Loucy (cell line): Measurements from ENCODE around the gene AACS.

Experiments
- H2AFZ ChIP-seq: fragments of 200-600 bp; sonication (generic); 2 replicates; pipeline ENCODE4 v1.6.0; 2016; ENCODE audit warnings: antibody characterized with exemption, mild to moderate bottlenecking, low read length, moderate library complexity
- H3F3A ChIP-seq: fragments of 200-600 bp; 2 replicates; pipeline ENCODE4 v1.6.0; 2016; ENCODE audit warnings: antibody characterized with exemption, low read depth, mild to moderate bottlenecking
- H3K27me3 ChIP-seq: fragments of 200-600 bp; sonication (generic); 2 replicates; pipeline ENCODE4 v1.6.1; 2014; ENCODE audit warnings: low read length, mild to moderate bottlenecking; ENCODE audit not compliant: insufficient read depth, poor library complexity, severe bottlenecking
- H3K36me3 ChIP-seq: fragments of 200-600 bp; sonication (generic); 2 replicates; pipeline ENCODE4 v1.6.1; 2016; ENCODE audit warnings: low read length; ENCODE audit not compliant: insufficient read depth
- H3K4me1 ChIP-seq: fragments of 200-600 bp; sonication (generic); 2 replicates; pipeline ENCODE4 v1.5.1; 2014; ENCODE audit warnings: low read length, mild to moderate bottlenecking; ENCODE audit not compliant: insufficient read depth, poor library complexity, severe bottlenecking
- H3K4me2 ChIP-seq: fragments of 200-600 bp; sonication (generic); 2 replicates; pipeline ENCODE4 v1.6.0; 2014; ENCODE audit warnings: antibody characterized with exemption, low read length, low read depth, mild to moderate bottlenecking; ENCODE audit not compliant: poor library complexity, severe bottlenecking
- H3K4me3 ChIP-seq: fragments of 200-600 bp; sonication (generic); 2 replicates; pipeline ENCODE4 v1.5.1; 2014; ENCODE audit warnings: low read length, mild to moderate bottlenecking, mixed read lengths; ENCODE audit not compliant: poor library complexity, severe bottlenecking
- H3K79me2 ChIP-seq: fragments of 200-600 bp; sonication (generic); 2 replicates; pipeline ENCODE4 v1.6.1; 2014; ENCODE audit warnings: low read length; ENCODE audit not compliant: insufficient read depth
- H3K9ac ChIP-seq: fragments of 200-600 bp; sonication (generic); 2 replicates; pipeline ENCODE4 v1.6.0; 2014; ENCODE audit warnings: mild to moderate bottlenecking, low read depth, low read length, moderate library complexity; ENCODE audit not compliant: poor library complexity, severe bottlenecking
- H3K9me2 ChIP-seq: fragments of 200-600 bp; sonication (generic); replicated peaks from 2 replicates; pipeline ENCODE4 v1.6.1; 2016; ENCODE audit warnings: low read depth, low read length, mixed read lengths
- H3K9me3 ChIP-seq: fragments of 200-600 bp; sonication (generic); 2 replicates; pipeline ENCODE4 v1.6.1; 2014; ENCODE audit warnings: mild to moderate bottlenecking, antibody characterized with exemption, low read length, low read depth; ENCODE audit not compliant: insufficient read depth
- H4K20me1 ChIP-seq: fragments of 200-600 bp; sonication (generic); 2 replicates; pipeline ENCODE4 v1.6.0; 2014; ENCODE audit warnings: antibody characterized with exemption, low read length, mild to moderate bottlenecking; ENCODE audit not compliant: insufficient read depth, poor library complexity, severe bottlenecking
- CTCF ChIP-seq: fragments of 200-600 bp; sonication (generic); conservative IDR thresholded peaks from 2 replicates; pipeline ENCODE4 v1.5.1; 2014; ENCODE audit warnings: mild to moderate bottlenecking, antibody characterized with exemption, low read length
- EZH2phosphoT487 ChIP-seq: fragments of 200-600 bp; IDR thresholded peaks from 2 replicates; pipeline ENCODE4 v1.6.1; 2018; ENCODE audit warnings: antibody characterized with exemption, mild to moderate bottlenecking, moderate library complexity, borderline replicate concordance

AACS gene

DNA sequence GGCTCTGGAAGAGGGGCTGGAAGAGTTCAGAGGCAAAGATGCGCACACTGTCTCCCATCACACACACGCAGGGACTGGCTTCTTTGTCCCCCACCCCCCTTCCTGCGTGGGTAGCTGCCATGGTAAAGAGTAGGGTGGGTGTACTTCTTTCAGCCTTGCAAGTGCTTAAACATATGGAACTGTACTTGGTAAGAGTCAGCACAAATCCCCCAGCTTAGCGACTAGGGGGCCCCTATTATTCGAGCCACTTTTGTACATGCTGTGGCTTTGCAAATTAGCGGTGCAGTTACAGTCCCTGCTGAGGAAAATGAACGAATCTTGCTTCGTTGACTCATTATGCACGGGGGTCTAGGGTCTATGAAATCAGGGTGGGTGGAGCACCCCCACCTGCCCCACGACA is 123.8 kb downstream of the AACS start:
- no peak overlapping the region for H3K4me3 ChIP-seq
- no peaks in the 10 kb centered on the region for H3K79me2 ChIP-seq
- no peak overlapping the region for H3K4me2 ChIP-seq
- H3K9ac ChIP-seq: no peak overlapping the region
- H3K9me2 ChIP-seq: no peaks in the 10 kb centered on the region
- no peaks in the 10 kb centered on the region for H4K20me1 ChIP-seq
- no peaks in the 10 kb centered on the region for H3F3A ChIP-seq
- no peaks in the 10 kb centered on the region for H3K27me3 ChIP-seq
- H3K9me3 ChIP-seq: no peaks in the 10 kb centered on the region
- TF ChIP-seq EZH2phosphoT487: no peak
- no peak for TF ChIP-seq CTCF
- H3K4me1 ChIP-seq: no peaks in the 10 kb centered on the region
- no peaks in the 10 kb centered on the region for H3K36me3 ChIP-seq
- H2AFZ ChIP-seq: no peak overlapping the region

DNA sequence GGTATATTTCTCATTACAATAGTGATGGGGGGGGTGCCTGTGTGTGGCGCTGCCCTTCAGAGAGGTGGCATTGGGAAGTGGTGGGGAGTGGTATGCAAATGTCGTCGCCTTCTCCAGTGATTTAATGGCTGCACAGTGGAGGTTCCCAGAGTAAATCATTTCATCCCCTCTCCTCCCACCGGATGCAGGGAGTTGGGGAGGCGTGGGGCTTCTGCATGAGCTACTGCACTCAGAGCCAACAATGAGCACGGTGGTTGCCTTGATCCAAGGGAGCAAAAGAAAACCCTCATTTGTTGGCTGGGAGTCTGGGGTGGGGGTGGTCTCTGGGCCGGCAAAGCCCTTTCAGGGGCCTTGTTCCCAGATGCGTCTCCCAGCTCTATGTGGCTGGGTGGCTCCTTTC is 124.3 kb downstream of the AACS start:
- Histone ChIP-seq H3K4me3 (no peak overlapping the region), H3F3A (no peaks in the 10 kb centered on the region), H3K9me3 (no peaks in the 10 kb centered on the region), H3K36me3 (no peaks in the 10 kb centered on the region), H2AFZ (no peak overlapping the region), H3K9me2 (no peaks in the 10 kb centered on the region), H3K9ac (no peak overlapping the region), H4K20me1 (no peaks in the 10 kb centered on the region), H3K79me2 (no peaks in the 10 kb centered on the region), H3K4me1 (no peaks in the 10 kb centered on the region), H3K27me3 (no peaks in the 10 kb centered on the region), H3K4me2 (no peak overlapping the region)
- TF ChIP-seq EZH2phosphoT487: no peak

DNA sequence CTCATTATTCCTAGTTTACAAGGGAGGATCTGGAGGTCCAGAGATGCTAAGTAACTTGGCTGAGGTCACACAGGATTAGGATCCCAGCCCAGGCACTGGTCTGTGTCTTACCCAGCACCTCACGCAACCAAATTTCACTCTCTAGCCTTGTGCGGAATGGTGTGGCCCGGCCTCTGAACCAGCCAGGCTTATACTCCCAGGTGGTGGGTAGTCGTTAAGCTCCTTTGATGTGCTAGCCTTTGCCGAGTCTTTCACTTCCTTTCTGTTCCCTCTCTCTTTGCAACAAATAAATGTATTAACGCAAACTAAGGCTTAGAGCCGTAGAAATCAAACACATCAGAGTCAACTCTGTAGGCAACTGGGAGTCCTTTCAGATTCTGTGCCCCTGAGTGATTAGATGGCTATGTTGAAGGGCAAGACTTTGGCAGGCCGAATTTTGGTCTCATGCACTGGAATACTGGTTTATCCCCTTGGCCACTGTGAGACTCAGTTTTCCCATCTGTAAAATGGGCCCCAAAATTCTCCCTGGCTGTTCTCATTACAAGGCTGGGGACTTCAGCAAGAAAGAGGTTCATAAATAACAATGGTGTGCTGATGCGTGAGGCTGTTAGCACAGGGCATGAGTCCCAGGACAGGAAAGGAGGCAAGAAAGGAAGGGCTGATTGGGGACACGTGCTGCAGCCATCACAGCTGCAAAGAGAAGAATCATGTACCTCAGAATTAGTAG is 126.3 kb downstream of the AACS start:
- no peak overlapping the region for H3K4me3 ChIP-seq
- H3K4me1 ChIP-seq: no peaks in the 10 kb centered on the region
- H3K79me2 ChIP-seq: no peaks in the 10 kb centered on the region
- no peak overlapping the region for H2AFZ ChIP-seq
- H3K4me2 ChIP-seq: no peak overlapping the region
- TF ChIP-seq EZH2phosphoT487: no peak
- no peak for TF ChIP-seq CTCF
- no peaks in the 10 kb centered on the region for H3K36me3 ChIP-seq
- no peaks in the 10 kb centered on the region for H3K9me2 ChIP-seq
- H4K20me1 ChIP-seq: no peaks in the 10 kb centered on the region
- H3K27me3 ChIP-seq: no peaks in the 10 kb centered on the region
- no peak overlapping the region for H3K9ac ChIP-seq
- H3F3A ChIP-seq: no peaks in the 10 kb centered on the region
- H3K9me3 ChIP-seq: no peaks in the 10 kb centered on the region

GRCh38 chr12:125192690-125193221 is 127.5 kb downstream of the AACS start:
- H3K9me3 ChIP-seq: no peaks in the 10 kb centered on the region
- H3K79me2 ChIP-seq: no peaks in the 10 kb centered on the region
- TF ChIP-seq CTCF (no peak), EZH2phosphoT487 (no peak)
- no peak overlapping the region for H3K4me2 ChIP-seq
- H3F3A ChIP-seq: no peaks in the 10 kb centered on the region
- no peaks in the 10 kb centered on the region for H3K4me1 ChIP-seq
- no peaks in the 10 kb centered on the region for H3K27me3 ChIP-seq
- no peak overlapping the region for H3K9ac ChIP-seq
- no peak overlapping the region for H3K4me3 ChIP-seq
- H2AFZ ChIP-seq: no peak overlapping the region
- no peaks in the 10 kb centered on the region for H3K9me2 ChIP-seq
- no peaks in the 10 kb centered on the region for H4K20me1 ChIP-seq
- H3K36me3 ChIP-seq: no peaks in the 10 kb centered on the region
